Pancreas (tissue), 10 donors: Measurements from ENCODE around the gene ESM1. TPM values are rescaled to one million over a fixed set of nuclear protein-coding genes. Genes with fewer than 3 reads are reported as not detected.

ENCODE experiments used
- ATAC-seq, 4 donors: fragments of 200-7000 bp; cut with Tn5 transposase; one replicate each; pipeline versions ENCODE4 v1.8.0 to v1.9.1; 2020; ENCODE audit warnings: mild to moderate bottlenecking in 4 of 4, moderate library complexity in 4 of 4
- DNase-seq, 6 donors: peaks; one replicate each; pipeline ENCODE4 v3.0.0-alpha.2; 2020
- FAIRE-seq: peaks from 2 replicates; lab custom pipeline; 2012; peaks lifted over from hg19 to GRCh38; lab: Jason Lieb, UNC
- H3K27ac ChIP-seq, 4 donors: fragments of 200-600 bp; sonication (generic); 1 replicate in 3 of 4; 2 replicates in 1 of 4; pipeline versions ENCODE4 v1.5.0 to v1.8.0; 2020
- H3K27me3 ChIP-seq, 4 donors: fragments of 200-600 bp; one replicate each; pipeline ENCODE4 v1.8.0; 2021
- H3K36me3 ChIP-seq, 3 donors: fragments of 200-600 bp; sonication (generic) in 1 of 3; one replicate each; pipeline versions ENCODE4 v1.5.0 to v1.8.0; 2020 to 2021
- H3K4me1 ChIP-seq, 3 donors: fragments of 200-600 bp; one replicate each; pipeline ENCODE4 v1.8.0; 2021
- H3K4me3 ChIP-seq, 4 donors: fragments of 200-600 bp; sonication (generic) in 2 of 4; one replicate each; pipeline versions ENCODE4 v1.5.0 to v1.8.0; 2020 to 2021
- H3K9me3 ChIP-seq, 4 donors: fragments of 200-600 bp; one replicate each; pipeline ENCODE4 v1.8.0; 2021
- CTCF ChIP-seq, 4 donors: fragments of 200-600 bp; sonication (generic) in 3 of 4; IDR thresholded peaks; one replicate each; pipeline versions ENCODE4 v1.5.0 to v1.8.0; 2021; ENCODE audit warnings: antibody characterized with exemption in 4 of 4
- WGBS, 2 donors: extraction: QIAGEN DNeasy Blood & Tissue Kit; methylation state at CpG; one replicate each; pipeline ENCODE4 v1.1.7; 2013; 5-methylcytosine and 5-hydroxymethylcytosine counted together
- intact Hi-C, 3 donors: fragments of 100-400 bp; cut with DNase I; formaldehyde crosslinking; loops; one replicate each; pipeline versions ENCODE4 v1.11.1 to v1.14.2; 2022
- polyA plus RNA-seq, 2 donors: library from polyadenylated mRNA; stranded (reverse); fragments of 200-250 nt; gene quantifications; one replicate each; pipeline ENCODE4 v1.2.3, GENCODE V29; 2013
- total RNA-seq, 6 donors: library from RNA; stranded (reverse); fragmentation: NEBNext Ultra II Directional in 4 of 6; extraction: Animal tissue kit (Norgen Biotek cat#: 25700) in 4 of 6; gene quantifications; one replicate each; pipeline versions ENCODE4 v1.2.1 to v1.2.4, GENCODE V29; 2021 to 2023
- donor health status: healthy with polysubstance abuse.
- donor health status: DM: no; HTN: no; CAD: no; lungs with moderate emphysema.
- donor health status: DM: no; HTN: no; CAD: no.
- donor health status: control.
- donor health status: control.
- donor health status: Bipolar disorder and iron deficiency.
- donor health status: DM: yes; HTN: yes; CAD: no.
- donor health status: DM: no; HTN: no; CAD: no.
- donor health status: DM: no; HTN: no; CAD: no.
- donor health status: DM: yes; HTN: yes; CAD: no.

The ESM1 gene
- total and polyA plus RNA-seq, 8 donors = 0.08 to 1.0 (median 0.69) TPM; not detected in 2

GRCh38 chr5:54995168-54995567, 9.8 kb upstream of the ESM1 start:
- no peaks in the 10 kb centered on the region for H3K9me3 ChIP-seq
- no peak for TF ChIP-seq CTCF (IDR thresholded peaks at IDR 0.05)
- no peak overlapping the region for H3K4me3 ChIP-seq
- H3K36me3 ChIP-seq = no peaks in the 10 kb centered on the region
- intact Hi-C loops = no loop called here
- H3K4me1 ChIP-seq = no peaks in the 10 kb centered on the region
- no peak overlapping the region for H3K27ac ChIP-seq
- no peak for DNase-seq
- no peak for FAIRE-seq
- WGBS, 2 donors = 78% methylated on average over 3 of the region's 3 CpGs
- no peak for ATAC-seq
- H3K27me3 ChIP-seq = no peaks in the 10 kb centered on the region

- Histone ChIP-seq H3K27me3 (no peaks in the 10 kb centered on the region), H3K4me1 (no peaks in the 10 kb centered on the region), H3K36me3 (no peaks in the 10 kb centered on the region), H3K27ac (no peak overlapping the region), H3K9me3 (no peaks in the 10 kb centered on the region), H3K4me3 (no peak overlapping the region)
- TF ChIP-seq CTCF (IDR thresholded peaks at IDR 0.05) = no peak
- no peak for FAIRE-seq
- intact Hi-C loops = no loop called here
- 72% methylated on average over 2 of the region's 2 CpGs for WGBS, 2 donors
- no peak for ATAC-seq
- DNase-seq = no peak
Measured at GRCh38 chr5:54994628-54995027, 9.2 kb upstream of the ESM1 start.

- Histone ChIP-seq H3K27ac (no peak overlapping the region), H3K4me3 (no peak overlapping the region), H3K36me3 (no peaks in the 10 kb centered on the region), H3K9me3 (no peaks in the 10 kb centered on the region), H3K27me3 (no peaks in the 10 kb centered on the region), H3K4me1 (no peaks in the 10 kb centered on the region)
- no peak for TF ChIP-seq CTCF (IDR thresholded peaks at IDR 0.05)
- 40% methylated on average over 2 of the region's 2 CpGs for WGBS, 2 donors
- intact Hi-C loops = no loop called here
- no peak for FAIRE-seq
- ATAC-seq = no peak
- DNase-seq = no peak
Measured at GRCh38 chr5:54993318-54993717, 7.9 kb upstream of the ESM1 start.

GRCh38 chr5:54991416-54991815, 6.0 kb upstream of the ESM1 start:
- intact Hi-C loops = no loop called here
- Histone ChIP-seq H3K27ac (no peak overlapping the region), H3K9me3 (no peaks in the 10 kb centered on the region), H3K4me3 (no peak overlapping the region), H3K4me1 (no peaks in the 10 kb centered on the region), H3K36me3 (no peaks in the 10 kb centered on the region), H3K27me3 (no peaks in the 10 kb centered on the region)
- no peak for FAIRE-seq
- ATAC-seq = no peak
- 26 to 32% methylated on average over 3 of the region's 3 CpGs for WGBS, 2 donors
- DNase-seq = no peak
- no peak for TF ChIP-seq CTCF (IDR thresholded peaks at IDR 0.05)

DNA sequence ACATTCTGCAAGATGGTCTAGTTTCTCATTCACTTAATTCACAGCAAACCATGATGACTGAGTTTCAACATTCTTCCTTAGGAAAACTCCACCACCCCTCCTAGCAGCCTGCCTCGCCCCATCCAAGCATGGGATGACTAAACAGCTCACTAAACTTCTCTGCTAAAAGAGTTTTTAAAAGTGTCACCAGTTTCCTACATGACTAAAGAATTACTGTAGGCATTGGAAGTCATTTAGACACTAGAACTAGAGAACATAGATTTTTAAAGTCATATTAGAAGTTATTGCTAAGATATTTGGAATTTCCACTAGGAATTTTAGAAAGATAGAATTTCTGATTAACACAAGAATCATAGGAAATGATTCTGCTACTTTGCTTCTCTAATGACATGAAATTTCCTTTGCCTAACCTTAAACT, 5.5 kb upstream of the ESM1 start:
- Histone ChIP-seq H3K9me3 (no peaks in the 10 kb centered on the region), H3K36me3 (no peaks in the 10 kb centered on the region), H3K4me1 (no peaks in the 10 kb centered on the region), H3K27me3 (no peaks in the 10 kb centered on the region), H3K27ac (no peak overlapping the region), H3K4me3 (no peak overlapping the region)
- WGBS, 2 donors = 45 to 58% methylated on average over 1 of the region's 1 CpG
- ATAC-seq (no peak), DNase-seq (no peak), FAIRE-seq (no peak)
- TF ChIP-seq CTCF (IDR thresholded peaks at IDR 0.05) = no peak
- intact Hi-C loops = no loop called here
